Ecto neural progenitor cell (in vitro differentiated cells): ENCODE measurements around the gene KIAA1328.

Source experiments
- DNase-seq: peaks from one replicate; pipeline ENCODE4 v3.0.0-alpha.2; 2018; ENCODE audit warnings: low spot score

The KIAA1328 gene

GRCh38 chr18:37219257-37219656 lies 390.3 kb downstream of the KIAA1328 start:
- no peak for DNase-seq

GRCh38 chr18:37222354-37222998 lies 393.5 kb downstream of the KIAA1328 start:
- no peak for DNase-seq

- DNase-seq = no peak
Measured at GRCh38 chr18:37222999-37223378, 394.1 kb downstream of the KIAA1328 start.

GRCh38 chr18:37225279-37225678 lies 396.4 kb downstream of the KIAA1328 start:
- DNase-seq = no peak

GRCh38 chr18:37230768-37231167 lies 401.8 kb downstream of the KIAA1328 start:
- DNase-seq = no peak

GRCh38 chr18:37231251-37231650 lies 402.3 kb downstream of the KIAA1328 start:
- no peak for DNase-seq

- DNase-seq = no peak
Measured at GRCh38 chr18:37235583-37235982, 406.7 kb downstream of the KIAA1328 start.

- no peak for DNase-seq
Measured at GRCh38 chr18:37238282-37239108, 409.6 kb downstream of the KIAA1328 start.

- DNase-seq = peak; percentile 34
Measured at GRCh38 chr18:37242091-37242490, 413.2 kb downstream of the KIAA1328 start.

GRCh38 chr18:37242826-37243560 lies 414.1 kb downstream of the KIAA1328 start:
- DNase-seq = peak; percentile 30

- DNase-seq = no peak
Measured at GRCh38 chr18:37243741-37244140, 414.8 kb downstream of the KIAA1328 start.

GRCh38 chr18:37244618-37245017 lies 415.7 kb downstream of the KIAA1328 start:
- DNase-seq = no peak

GRCh38 chr18:37246779-37247340 lies 417.9 kb downstream of the KIAA1328 start:
- no peak for DNase-seq

GRCh38 chr18:37247497-37248161 lies 418.7 kb downstream of the KIAA1328 start:
- DNase-seq = no peak

- DNase-seq = no peak
Measured at GRCh38 chr18:37248281-37248680, 419.4 kb downstream of the KIAA1328 start.

GRCh38 chr18:37249171-37249886 lies 420.4 kb downstream of the KIAA1328 start:
- DNase-seq = no peak

GRCh38 chr18:37249895-37250618 lies 421.1 kb downstream of the KIAA1328 start:
- DNase-seq = no peak

- no peak for DNase-seq
Measured at GRCh38 chr18:37251679-37252078, 422.8 kb downstream of the KIAA1328 start.

GRCh38 chr18:37252342-37252741 lies 423.4 kb downstream of the KIAA1328 start:
- DNase-seq = no peak

- no peak for DNase-seq
Measured at GRCh38 chr18:37252854-37253393, 424.0 kb downstream of the KIAA1328 start.
